Panc1 (cell line): ENCODE results near the gene DNASE1L1.

Source experiments
- SIN3A ChIP-seq: IDR thresholded peaks from 2 replicates; pipeline ENCODE4 v1.6.1; 2012; ENCODE audit warnings: low read depth, mild to moderate bottlenecking, low read length, moderate library complexity, borderline replicate concordance; ENCODE audit not compliant: insufficient read depth
- TF ChIP-seq, protein P1 (sequence below): fragments of 450-650 bp; IDR thresholded peaks from 2 replicates; pipeline ENCODE4 v1.5.1; 2017; ENCODE audit warnings: mild to moderate bottlenecking

DNA sequence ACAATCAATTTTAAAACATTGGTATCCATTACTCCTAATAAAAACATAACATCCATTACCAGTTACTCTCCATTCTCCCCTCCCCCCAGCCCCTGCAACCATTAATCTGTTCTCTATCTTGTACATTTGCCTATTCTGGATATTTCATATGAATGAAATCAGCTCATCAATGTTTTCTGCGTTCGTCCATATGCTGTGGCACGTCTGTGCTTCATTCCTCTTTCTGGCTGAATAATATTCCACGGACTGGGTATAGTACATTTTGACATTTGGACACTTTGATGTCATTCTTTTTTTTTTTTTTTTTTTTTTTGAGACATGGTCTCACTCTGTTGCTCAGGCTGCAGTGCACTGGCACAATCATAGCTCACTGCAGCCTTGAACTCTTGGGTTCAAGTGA is 5.2 kb downstream of the DNASE1L1 start:
- TF ChIP-seq, protein P1, sequence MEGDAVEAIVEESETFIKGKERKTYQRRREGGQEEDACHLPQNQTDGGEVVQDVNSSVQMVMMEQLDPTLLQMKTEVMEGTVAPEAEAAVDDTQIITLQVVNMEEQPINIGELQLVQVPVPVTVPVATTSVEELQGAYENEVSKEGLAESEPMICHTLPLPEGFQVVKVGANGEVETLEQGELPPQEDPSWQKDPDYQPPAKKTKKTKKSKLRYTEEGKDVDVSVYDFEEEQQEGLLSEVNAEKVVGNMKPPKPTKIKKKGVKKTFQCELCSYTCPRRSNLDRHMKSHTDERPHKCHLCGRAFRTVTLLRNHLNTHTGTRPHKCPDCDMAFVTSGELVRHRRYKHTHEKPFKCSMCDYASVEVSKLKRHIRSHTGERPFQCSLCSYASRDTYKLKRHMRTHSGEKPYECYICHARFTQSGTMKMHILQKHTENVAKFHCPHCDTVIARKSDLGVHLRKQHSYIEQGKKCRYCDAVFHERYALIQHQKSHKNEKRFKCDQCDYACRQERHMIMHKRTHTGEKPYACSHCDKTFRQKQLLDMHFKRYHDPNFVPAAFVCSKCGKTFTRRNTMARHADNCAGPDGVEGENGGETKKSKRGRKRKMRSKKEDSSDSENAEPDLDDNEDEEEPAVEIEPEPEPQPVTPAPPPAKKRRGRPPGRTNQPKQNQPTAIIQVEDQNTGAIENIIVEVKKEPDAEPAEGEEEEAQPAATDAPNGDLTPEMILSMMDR = no peak
- no peak for TF ChIP-seq SIN3A
